ENCODE measurements around the gene KANSL1. TPM values are rescaled to one million over a fixed set of nuclear protein-coding genes. Genes with fewer than 3 reads are reported as not detected.
A peak's percentile ranks its signal among the peaks of the same experiment; 100 is the strongest.

Gene KANSL1
- total RNA-seq, 2 donors from 2014 or later: 137 to 144 TPM

- Histone ChIP-seq H3K27me3 (ENCODE audit: control insufficient read depth, insufficient read depth, low read length, poor library complexity, severe bottlenecking) (no peaks in the 10 kb centered on the region), H3K9ac (ENCODE audit: extremely low read depth, low read length, poor library complexity, severe bottlenecking) (no peak overlapping the region), H3K9me3 (ENCODE audit: control insufficient read depth, low read length) (no peaks in the 10 kb centered on the region), H3K4me3 (ENCODE audit: low read length) (no peak overlapping the region), H3K27ac (ENCODE audit: low read depth, low read length) (no peak overlapping the region), H3K4me1 (ENCODE audit: control insufficient read depth, insufficient read depth, low read length) (peaks cover 2% of the 10 kb centered on the region), H3K36me3 (ENCODE audit: control insufficient read depth, insufficient read depth, low read length) (peaks cover 53% of the 10 kb centered on the region)
- DNase-seq: no peak
- Mint-ChIP-seq H3K4me3 (no peak overlapping the region), H3K27me3 (ENCODE audit: insufficient read depth) (no peaks in the 10 kb centered on the region), H3K36me3 (ENCODE audit: low read depth) (peaks cover 47% of the 10 kb centered on the region), H3K27ac (no peak overlapping the region), H3K9me3 (no peaks in the 10 kb centered on the region), H3K4me1 (peaks cover 42% of the 10 kb centered on the region)
- TF ChIP-seq, protein P1, sequence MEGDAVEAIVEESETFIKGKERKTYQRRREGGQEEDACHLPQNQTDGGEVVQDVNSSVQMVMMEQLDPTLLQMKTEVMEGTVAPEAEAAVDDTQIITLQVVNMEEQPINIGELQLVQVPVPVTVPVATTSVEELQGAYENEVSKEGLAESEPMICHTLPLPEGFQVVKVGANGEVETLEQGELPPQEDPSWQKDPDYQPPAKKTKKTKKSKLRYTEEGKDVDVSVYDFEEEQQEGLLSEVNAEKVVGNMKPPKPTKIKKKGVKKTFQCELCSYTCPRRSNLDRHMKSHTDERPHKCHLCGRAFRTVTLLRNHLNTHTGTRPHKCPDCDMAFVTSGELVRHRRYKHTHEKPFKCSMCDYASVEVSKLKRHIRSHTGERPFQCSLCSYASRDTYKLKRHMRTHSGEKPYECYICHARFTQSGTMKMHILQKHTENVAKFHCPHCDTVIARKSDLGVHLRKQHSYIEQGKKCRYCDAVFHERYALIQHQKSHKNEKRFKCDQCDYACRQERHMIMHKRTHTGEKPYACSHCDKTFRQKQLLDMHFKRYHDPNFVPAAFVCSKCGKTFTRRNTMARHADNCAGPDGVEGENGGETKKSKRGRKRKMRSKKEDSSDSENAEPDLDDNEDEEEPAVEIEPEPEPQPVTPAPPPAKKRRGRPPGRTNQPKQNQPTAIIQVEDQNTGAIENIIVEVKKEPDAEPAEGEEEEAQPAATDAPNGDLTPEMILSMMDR (conservative IDR thresholded peaks at IDR 0.05): no peak
- 97 to 98% methylated on average over 10 to 11 of the region's 11 CpGs for WGBS, 2 experiments (ENCODE audit: insufficient coverage in 1 of 2, insufficient read length in 1 of 2)
Measured at GRCh38 chr17:46170639-46171429, 22.4 kb downstream of the KANSL1 start.

GRCh38 chr17:46169913-46170638 lies 23.2 kb downstream of the KANSL1 start:
- WGBS, 2 experiments (ENCODE audit: insufficient coverage in 1 of 2, insufficient read length in 1 of 2): 94 to 100% methylated on average over 9 of the region's 9 CpGs
- H3K9me3 ChIP-seq (ENCODE audit: control insufficient read depth, low read length): no peaks in the 10 kb centered on the region
- peaks cover 57% of the 10 kb centered on the region for H3K36me3 ChIP-seq (ENCODE audit: control insufficient read depth, insufficient read depth, low read length)
- peaks cover 2% of the 10 kb centered on the region for H3K4me1 ChIP-seq (ENCODE audit: control insufficient read depth, insufficient read depth, low read length)
- Mint-ChIP-seq H3K27ac (no peak overlapping the region), H3K36me3 (ENCODE audit: low read depth) (peaks cover 47% of the 10 kb centered on the region), H3K9me3 (no peaks in the 10 kb centered on the region), H3K4me3 (no peak overlapping the region), H3K4me1 (peaks cover 42% of the 10 kb centered on the region), H3K27me3 (ENCODE audit: insufficient read depth) (no peaks in the 10 kb centered on the region)
- H3K9ac ChIP-seq (ENCODE audit: extremely low read depth, low read length, poor library complexity, severe bottlenecking): no peak overlapping the region
- DNase-seq: no peak
- H3K27ac ChIP-seq (ENCODE audit: low read depth, low read length): no peak overlapping the region
- no peaks in the 10 kb centered on the region for H3K27me3 ChIP-seq (ENCODE audit: control insufficient read depth, insufficient read depth, low read length, poor library complexity, severe bottlenecking)
- TF ChIP-seq, protein P1 (conservative IDR thresholded peaks at IDR 0.05): no peak
- H3K4me3 ChIP-seq (ENCODE audit: low read length): no peak overlapping the region

DNA sequence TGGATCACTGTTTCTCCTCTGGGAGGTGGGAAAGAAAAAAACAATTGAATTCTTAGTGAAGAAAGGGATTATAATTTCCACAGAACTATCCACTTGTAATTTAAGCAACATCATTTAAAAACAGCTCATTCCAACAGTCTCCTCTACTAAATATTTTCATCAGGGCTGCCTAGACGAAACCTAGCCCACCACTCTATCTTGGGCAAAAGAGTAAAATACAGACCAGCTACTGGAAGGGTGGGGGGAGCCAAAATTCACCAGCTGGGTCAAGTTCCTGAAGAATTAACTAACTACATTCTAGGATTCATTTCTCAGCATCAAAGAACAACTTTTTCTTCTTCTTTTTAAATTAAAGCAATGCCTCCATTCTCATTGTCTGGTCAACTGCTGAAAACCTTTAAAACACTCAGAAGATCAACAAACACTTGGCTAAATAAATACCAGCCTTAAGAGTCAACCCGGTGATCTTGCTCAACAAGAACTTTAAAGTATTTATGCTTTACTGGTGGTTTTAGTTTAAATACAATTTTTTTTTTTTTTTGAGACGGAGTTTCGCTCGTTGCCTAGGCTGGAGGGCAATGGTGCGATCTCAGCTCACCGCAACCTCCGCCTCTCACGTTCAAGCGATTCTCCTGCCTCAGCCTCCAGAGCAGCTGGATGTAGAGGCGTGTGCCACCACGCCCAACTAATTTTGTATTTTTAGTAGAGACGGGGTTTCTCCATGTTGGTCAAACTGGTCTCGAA lies 25.2 kb downstream of the KANSL1 start:
- no peaks in the 10 kb centered on the region for H3K27me3 ChIP-seq (ENCODE audit: control insufficient read depth, insufficient read depth, low read length, poor library complexity, severe bottlenecking)
- peaks cover 2% of the 10 kb centered on the region for H3K4me1 ChIP-seq (ENCODE audit: control insufficient read depth, insufficient read depth, low read length)
- no peak overlapping the region for H3K4me3 Mint-ChIP-seq
- H3K4me1 Mint-ChIP-seq: peaks cover 46% of the 10 kb centered on the region
- no peak overlapping the region for H3K9ac ChIP-seq (ENCODE audit: extremely low read depth, low read length, poor library complexity, severe bottlenecking)
- H3K9me3 ChIP-seq (ENCODE audit: control insufficient read depth, low read length): no peaks in the 10 kb centered on the region
- H3K36me3 ChIP-seq (ENCODE audit: control insufficient read depth, insufficient read depth, low read length): peaks cover 57% of the 10 kb centered on the region
- peak overlapping the region; percentile 19 for H3K27ac Mint-ChIP-seq
- no peak for DNase-seq
- no peaks in the 10 kb centered on the region for H3K27me3 Mint-ChIP-seq (ENCODE audit: insufficient read depth)
- TF ChIP-seq, protein P1 (conservative IDR thresholded peaks at IDR 0.05): no peak
- WGBS, 2 experiments (ENCODE audit: insufficient coverage in 1 of 2, insufficient read length in 1 of 2): 90 to 96% methylated on average over 9 to 14 of the region's 14 CpGs
- peaks cover 52% of the 10 kb centered on the region for H3K36me3 Mint-ChIP-seq (ENCODE audit: low read depth)
- H3K4me3 ChIP-seq (ENCODE audit: low read length): no peak overlapping the region
- no peak overlapping the region for H3K27ac ChIP-seq (ENCODE audit: low read depth, low read length)
- H3K9me3 Mint-ChIP-seq: no peaks in the 10 kb centered on the region
